Liver (tissue), 9 donors: Measurements from ENCODE around the gene UNC13A. TPM values are rescaled to one million over a fixed set of nuclear protein-coding genes. Genes with fewer than 3 reads are reported as not detected.

ENCODE experiments used
- DNase-seq: peaks from one replicate; pipeline ENCODE4 v3.0.0-alpha.2; 2017; ENCODE audit warnings: low spot score
- H3K27ac ChIP-seq, 2 donors: one replicate each; pipeline ENCODE4 v1.7.0; 2013; ENCODE audit warnings: inconsistent platforms in 2 of 2, low read length in 2 of 2, control low read depth in 1 of 2, low read depth in 1 of 2, mild to moderate bottlenecking in 1 of 2
- H3K27me3 ChIP-seq, 4 donors: one replicate each; pipeline versions ENCODE4 v1.6.1 to v1.7.0; 2013; ENCODE audit warnings: low read length in 3 of 4, inconsistent platforms in 1 of 4, mild to moderate bottlenecking in 1 of 4, moderate library complexity in 1 of 4; ENCODE audit not compliant: control insufficient read depth in 4 of 4, insufficient read depth in 4 of 4
- H3K36me3 ChIP-seq, 4 donors: one replicate each; pipeline versions ENCODE4 v1.6.1 to v1.7.0; 2013; ENCODE audit warnings: low read length in 3 of 4, mild to moderate bottlenecking in 3 of 4, low read depth in 1 of 4, moderate library complexity in 1 of 4; ENCODE audit not compliant: control insufficient read depth in 4 of 4, insufficient read depth in 3 of 4
- H3K4me1 ChIP-seq, 4 donors: one replicate each; pipeline versions ENCODE4 v1.6.1 to v1.7.0; 2013; ENCODE audit warnings: low read length in 3 of 4, mild to moderate bottlenecking in 3 of 4, moderate library complexity in 1 of 4; ENCODE audit not compliant: control insufficient read depth in 4 of 4, insufficient read depth in 4 of 4
- H3K4me3 ChIP-seq, 3 donors: one replicate each; pipeline versions ENCODE4 v1.6.1 to v1.7.0; 2013; ENCODE audit warnings: low read length in 3 of 3, control low read depth in 1 of 3, low read depth in 1 of 3, mild to moderate bottlenecking in 1 of 3
- H3K9ac ChIP-seq, 2 donors: one replicate each; pipeline ENCODE4 v1.7.0; 2013; ENCODE audit warnings: low read length in 2 of 2, mild to moderate bottlenecking in 2 of 2, moderate library complexity in 2 of 2, control low read depth in 1 of 2, low read depth in 1 of 2
- H3K9me3 ChIP-seq, 4 donors: one replicate each; pipeline versions ENCODE4 v1.6.1 to v1.7.0; 2013; ENCODE audit warnings: low read length in 3 of 4; ENCODE audit not compliant: control insufficient read depth in 4 of 4
- ATF3 ChIP-seq: IDR thresholded peaks from 2 replicates; pipeline ENCODE4 v1.6.1; 2016; ENCODE audit warnings: antibody characterized with exemption
- EGR1 ChIP-seq, 2 donors: IDR thresholded peaks; 2 replicates each; pipeline ENCODE4 v1.6.1; 2016 to 2018; ENCODE audit warnings: antibody characterized with exemption in 2 of 2, low read depth in 2 of 2
- FOXA2 ChIP-seq: IDR thresholded peaks from 2 replicates; pipeline ENCODE4 v1.6.1; 2016; ENCODE audit warnings: antibody characterized with exemption
- GABPA ChIP-seq, 2 donors: IDR thresholded peaks in 1 of 2; conservative IDR thresholded peaks in 1 of 2; 2 replicates each; pipeline ENCODE4 v1.6.1; 2016; ENCODE audit warnings: antibody characterized with exemption in 2 of 2, mild to moderate bottlenecking in 1 of 2, moderate library complexity in 1 of 2
- HNF4A ChIP-seq, 2 donors: conservative IDR thresholded peaks; 2 replicates each; pipeline ENCODE4 v1.6.1; 2016; ENCODE audit warnings: antibody characterized with exemption in 2 of 2, mild to moderate bottlenecking in 2 of 2
- HNF4G ChIP-seq: IDR thresholded peaks from 2 replicates; pipeline ENCODE4 v1.6.1; 2016; ENCODE audit warnings: antibody characterized with exemption
- JUND ChIP-seq, 2 donors: IDR thresholded peaks; 2 replicates each; pipeline ENCODE4 v1.6.1; 2016; ENCODE audit warnings: antibody characterized with exemption in 2 of 2
- NR2F2 ChIP-seq: IDR thresholded peaks from 2 replicates; pipeline ENCODE4 v1.6.1; 2016; ENCODE audit warnings: antibody characterized with exemption
- RAD21 ChIP-seq, 2 donors: IDR thresholded peaks; 2 replicates each; pipeline ENCODE4 v1.6.1; 2016; ENCODE audit warnings: antibody characterized with exemption in 2 of 2, mild to moderate bottlenecking in 2 of 2
- REST ChIP-seq: IDR thresholded peaks from 2 replicates; pipeline ENCODE4 v1.6.1; 2016; ENCODE audit warnings: antibody characterized with exemption, mild to moderate bottlenecking
- RXRA ChIP-seq, 2 donors: IDR thresholded peaks; 2 replicates each; pipeline ENCODE4 v1.6.1; 2017 to 2018; ENCODE audit warnings: antibody characterized with exemption in 2 of 2, mild to moderate bottlenecking in 1 of 2
- TAF1 ChIP-seq: conservative IDR thresholded peaks from 2 replicates; pipeline ENCODE4 v1.6.1; 2016; ENCODE audit warnings: antibody characterized with exemption, mild to moderate bottlenecking
- ZBTB33 ChIP-seq: IDR thresholded peaks from 2 replicates; pipeline ENCODE4 v1.6.1; 2016; ENCODE audit warnings: antibody characterized with exemption
- WGBS: extraction: QIAGEN DNeasy Blood & Tissue Kit; methylation state at CpG from one replicate; pipeline ENCODE4 v1.1.7; 2013; 5-methylcytosine and 5-hydroxymethylcytosine counted together
- polyA plus RNA-seq, 2 donors: library from polyadenylated mRNA; stranded (reverse) in 1 of 2; unstranded in 1 of 2; fragments of 200-250 nt in 1 of 2; fragments of >200 nt in 1 of 2; fragmentation: Nextera tagmentation in 1 of 2; extraction: Ambion mirVana in 1 of 2; gene quantifications; one replicate each; pipeline versions ENCODE4 v1.2.1 to v1.2.3, GENCODE V29; 2013 to 2015
- total RNA-seq, 2 donors: library from RNA; depleted of rRNA; stranded (reverse); fragments of >200 nt; gene quantifications; one replicate each; pipeline ENCODE4 v1.2.3, GENCODE V29; 2014
- donor health status: healthy.
- donor health status: healthy.
- donor health status: healthy.
- donor health status: healthy.
- donor health status: healthy.

Gene UNC13A
- total and polyA plus RNA-seq, 4 donors: under 0.01 to 0.01 TPM; not detected in 2

GRCh38 chr19:17576758-17577456 is 111.2 kb downstream of the UNC13A start:
- WGBS: 90% methylated on average over 34 of the region's 34 CpGs
- Histone ChIP-seq H3K4me1 (no peaks in the 10 kb centered on the region), H3K27me3 (no peaks in the 10 kb centered on the region), H3K9ac (no peak overlapping the region), H3K4me3 (no peak overlapping the region), H3K36me3 (peaks cover 13 to 43% (median 22%) of the 10 kb centered on the region in 4 donors), H3K27ac (no peak overlapping the region), H3K9me3 (no peaks in the 10 kb centered on the region)
- TF ChIP-seq HNF4G (no peak), FOXA2 (no peak), RXRA (IDR thresholded peaks at IDR 0.05) (no peak), ATF3 (no peak), JUND (IDR thresholded peaks at IDR 0.05) (no peak), RAD21 (IDR thresholded peaks at IDR 0.05) (no peak)
- peak; percentile 86 for DNase-seq

DNA sequence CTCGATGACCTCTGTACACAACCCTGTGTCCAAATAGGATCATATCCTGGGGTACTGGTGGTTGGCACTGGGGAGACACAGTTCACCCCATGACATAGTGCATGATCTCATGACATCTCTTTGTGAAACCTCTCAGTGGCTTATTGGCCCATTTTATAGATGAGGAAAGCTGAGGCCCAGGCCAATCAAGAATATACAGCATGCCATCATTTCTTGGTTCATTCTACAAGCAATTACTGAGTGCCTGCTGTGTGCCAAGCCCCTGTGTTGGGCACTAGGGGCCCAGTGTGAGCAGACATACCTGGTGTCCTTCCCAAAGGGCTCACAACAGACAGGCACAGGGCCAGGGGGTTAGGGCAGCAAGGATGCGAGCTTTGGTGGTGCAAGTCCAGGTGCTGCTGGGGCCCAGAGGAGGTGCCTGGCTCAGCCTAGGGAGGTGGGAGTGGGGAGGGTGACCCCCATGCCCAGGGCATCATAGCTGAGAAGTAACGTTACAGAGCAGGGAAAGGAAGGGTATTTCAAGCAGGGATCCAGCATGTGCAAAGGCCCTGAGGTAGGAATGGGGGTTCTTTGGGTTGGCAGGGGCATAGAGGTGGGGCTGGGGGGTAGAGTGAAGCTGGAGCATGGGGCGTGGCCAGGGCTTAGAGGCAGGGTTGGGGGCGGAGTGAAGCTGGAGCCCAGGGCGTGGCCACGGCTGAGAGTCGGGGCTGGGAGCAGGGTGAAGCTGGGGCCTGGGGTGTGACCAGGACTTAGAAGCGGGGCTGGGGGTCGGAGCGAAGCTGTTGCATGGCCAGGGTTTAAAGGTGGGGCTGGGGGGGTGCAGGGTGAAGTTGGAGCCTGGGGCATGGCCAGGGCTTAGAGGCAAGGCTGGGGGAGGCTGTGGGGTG is 112.0 kb downstream of the UNC13A start:
- H3K4me3 ChIP-seq: no peak overlapping the region
- DNase-seq: peak; percentile 53
- no peaks in the 10 kb centered on the region for H3K4me1 ChIP-seq
- 97% methylated on average over 11 of the region's 11 CpGs for WGBS
- no peaks in the 10 kb centered on the region for H3K27me3 ChIP-seq
- no peak for TF ChIP-seq TAF1
- no peak for TF ChIP-seq REST
- TF ChIP-seq NR2F2: no peak
- no peak for TF ChIP-seq ATF3
- TF ChIP-seq ZBTB33: no peak
- TF ChIP-seq HNF4G: no peak
- no peak for TF ChIP-seq HNF4A (conservative IDR thresholded peaks at IDR 0.05)
- TF ChIP-seq GABPA (IDR thresholded peaks at IDR 0.05 in 1 of 2, conservative IDR thresholded peaks at IDR 0.05 in 1 of 2): no peak
- no peak for TF ChIP-seq EGR1 (IDR thresholded peaks at IDR 0.05; ENCODE audit: low read depth in 2 of 2)
- H3K27ac ChIP-seq: no peak overlapping the region
- H3K9me3 ChIP-seq: no peaks in the 10 kb centered on the region
- no peak overlapping the region for H3K9ac ChIP-seq
- peaks cover 13 to 41% (median 18%) of the 10 kb centered on the region in 4 donors for H3K36me3 ChIP-seq
